ENCODE results near the gene LHFPL4.

The LHFPL4 gene

GRCh38 chr3:9590282-9590791, 36.7 kb upstream of the LHFPL4 start:
- no peak for DNase-seq (ENCODE audit: low read depth)
- no peak for TF ChIP-seq CTCF (IDR thresholded peaks at IDR 0.05; ENCODE audit: control insufficient read depth, insufficient read depth, low read depth, low read length, missing control alignments)
- no peak overlapping the region for H3K4me3 ChIP-seq (ENCODE audit: control insufficient read depth, low read depth, low read length)

GRCh38 chr3:9583792-9584191, 30.2 kb upstream of the LHFPL4 start:
- TF ChIP-seq CTCF (IDR thresholded peaks at IDR 0.05; ENCODE audit: control insufficient read depth, insufficient read depth, low read depth, low read length, missing control alignments) = no peak
- DNase-seq (ENCODE audit: low read depth) = no peak
- H3K4me3 ChIP-seq (ENCODE audit: control insufficient read depth, low read depth, low read length) = no peak overlapping the region

- no peak for TF ChIP-seq CTCF (IDR thresholded peaks at IDR 0.05; ENCODE audit: control insufficient read depth, insufficient read depth, low read depth, low read length, missing control alignments)
- no peak for DNase-seq (ENCODE audit: low read depth)
- no peak overlapping the region for H3K4me3 ChIP-seq (ENCODE audit: control insufficient read depth, low read depth, low read length)
Measured at GRCh38 chr3:9583371-9583770, 29.7 kb upstream of the LHFPL4 start.

GRCh38 chr3:9582332-9582731, 28.7 kb upstream of the LHFPL4 start:
- no peak for DNase-seq (ENCODE audit: low read depth)
- TF ChIP-seq CTCF (IDR thresholded peaks at IDR 0.05; ENCODE audit: control insufficient read depth, insufficient read depth, low read depth, low read length, missing control alignments) = no peak
- H3K4me3 ChIP-seq (ENCODE audit: control insufficient read depth, low read depth, low read length) = no peak overlapping the region

- TF ChIP-seq CTCF (IDR thresholded peaks at IDR 0.05; ENCODE audit: control insufficient read depth, insufficient read depth, low read depth, low read length, missing control alignments) = no peak
- DNase-seq (ENCODE audit: low read depth) = no peak
- no peak overlapping the region for H3K4me3 ChIP-seq (ENCODE audit: control insufficient read depth, low read depth, low read length)
Measured at GRCh38 chr3:9581742-9582141, 28.1 kb upstream of the LHFPL4 start.

GRCh38 chr3:9569054-9569453, 15.4 kb upstream of the LHFPL4 start:
- no peak overlapping the region for H3K4me3 ChIP-seq (ENCODE audit: control insufficient read depth, low read depth, low read length)
- no peak for TF ChIP-seq CTCF (IDR thresholded peaks at IDR 0.05; ENCODE audit: control insufficient read depth, insufficient read depth, low read depth, low read length, missing control alignments)
- DNase-seq (ENCODE audit: low read depth) = no peak

GRCh38 chr3:9565316-9565715, 11.7 kb upstream of the LHFPL4 start:
- TF ChIP-seq CTCF (IDR thresholded peaks at IDR 0.05; ENCODE audit: control insufficient read depth, insufficient read depth, low read depth, low read length, missing control alignments) = no peak
- no peak for DNase-seq (ENCODE audit: low read depth)
- H3K4me3 ChIP-seq (ENCODE audit: control insufficient read depth, low read depth, low read length) = no peak overlapping the region
